ENCODE measurements around the gene CFAP100. TPM values are rescaled to one million over a fixed set of nuclear protein-coding genes. Genes with fewer than 3 reads are reported as not detected.

Gene CFAP100
- total and polyA plus RNA-seq, 2 of the 4 experiments (the other 2 are of a cell fraction): not detected

DNA sequence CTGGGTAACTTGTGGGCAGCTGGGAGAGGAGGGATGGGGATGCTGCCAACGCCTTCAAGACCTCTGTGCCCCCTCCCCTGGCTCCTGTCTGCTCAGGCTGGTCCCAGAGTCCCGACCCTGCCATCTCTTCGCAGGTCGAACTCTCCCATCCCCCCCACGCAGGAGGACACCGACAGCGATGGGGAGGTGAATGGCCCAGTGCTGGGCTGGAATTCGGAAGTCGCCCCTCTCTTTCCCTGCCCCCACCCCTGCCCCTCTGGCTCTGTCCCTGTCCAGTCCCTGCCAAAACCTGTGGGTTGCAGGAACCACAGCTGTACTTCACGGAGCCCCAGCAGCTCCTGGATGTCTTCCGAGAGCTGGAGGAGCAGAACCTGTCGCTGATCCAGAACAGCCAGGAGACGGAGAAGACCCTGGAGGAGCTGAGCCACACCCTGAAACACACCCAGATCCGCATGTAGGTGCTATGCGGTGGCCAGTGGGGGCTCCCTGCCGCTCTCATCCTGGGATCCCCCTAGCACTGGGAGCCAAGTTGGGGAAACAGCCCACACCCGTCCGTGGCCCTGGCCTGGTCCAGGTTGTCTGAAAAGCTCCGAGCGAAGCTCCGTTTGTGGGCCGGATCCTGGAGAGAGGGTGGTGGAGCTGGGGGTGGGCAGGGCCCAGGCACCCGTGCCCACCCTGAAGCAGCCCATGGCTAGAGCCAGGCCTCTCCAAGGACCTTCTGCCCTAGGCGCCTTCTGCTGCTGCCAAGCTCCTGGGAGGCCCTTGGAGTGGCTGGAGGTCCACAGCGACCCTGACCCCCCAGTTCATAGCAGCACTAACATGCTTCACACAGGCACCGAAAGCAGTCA is 28.7 kb downstream of the CFAP100 start (continued):
- TF ChIP-seq, protein P1, sequence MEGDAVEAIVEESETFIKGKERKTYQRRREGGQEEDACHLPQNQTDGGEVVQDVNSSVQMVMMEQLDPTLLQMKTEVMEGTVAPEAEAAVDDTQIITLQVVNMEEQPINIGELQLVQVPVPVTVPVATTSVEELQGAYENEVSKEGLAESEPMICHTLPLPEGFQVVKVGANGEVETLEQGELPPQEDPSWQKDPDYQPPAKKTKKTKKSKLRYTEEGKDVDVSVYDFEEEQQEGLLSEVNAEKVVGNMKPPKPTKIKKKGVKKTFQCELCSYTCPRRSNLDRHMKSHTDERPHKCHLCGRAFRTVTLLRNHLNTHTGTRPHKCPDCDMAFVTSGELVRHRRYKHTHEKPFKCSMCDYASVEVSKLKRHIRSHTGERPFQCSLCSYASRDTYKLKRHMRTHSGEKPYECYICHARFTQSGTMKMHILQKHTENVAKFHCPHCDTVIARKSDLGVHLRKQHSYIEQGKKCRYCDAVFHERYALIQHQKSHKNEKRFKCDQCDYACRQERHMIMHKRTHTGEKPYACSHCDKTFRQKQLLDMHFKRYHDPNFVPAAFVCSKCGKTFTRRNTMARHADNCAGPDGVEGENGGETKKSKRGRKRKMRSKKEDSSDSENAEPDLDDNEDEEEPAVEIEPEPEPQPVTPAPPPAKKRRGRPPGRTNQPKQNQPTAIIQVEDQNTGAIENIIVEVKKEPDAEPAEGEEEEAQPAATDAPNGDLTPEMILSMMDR (conservative IDR thresholded peaks at IDR 0.05; ENCODE audit: low read depth, low read length): no peak

DNA sequence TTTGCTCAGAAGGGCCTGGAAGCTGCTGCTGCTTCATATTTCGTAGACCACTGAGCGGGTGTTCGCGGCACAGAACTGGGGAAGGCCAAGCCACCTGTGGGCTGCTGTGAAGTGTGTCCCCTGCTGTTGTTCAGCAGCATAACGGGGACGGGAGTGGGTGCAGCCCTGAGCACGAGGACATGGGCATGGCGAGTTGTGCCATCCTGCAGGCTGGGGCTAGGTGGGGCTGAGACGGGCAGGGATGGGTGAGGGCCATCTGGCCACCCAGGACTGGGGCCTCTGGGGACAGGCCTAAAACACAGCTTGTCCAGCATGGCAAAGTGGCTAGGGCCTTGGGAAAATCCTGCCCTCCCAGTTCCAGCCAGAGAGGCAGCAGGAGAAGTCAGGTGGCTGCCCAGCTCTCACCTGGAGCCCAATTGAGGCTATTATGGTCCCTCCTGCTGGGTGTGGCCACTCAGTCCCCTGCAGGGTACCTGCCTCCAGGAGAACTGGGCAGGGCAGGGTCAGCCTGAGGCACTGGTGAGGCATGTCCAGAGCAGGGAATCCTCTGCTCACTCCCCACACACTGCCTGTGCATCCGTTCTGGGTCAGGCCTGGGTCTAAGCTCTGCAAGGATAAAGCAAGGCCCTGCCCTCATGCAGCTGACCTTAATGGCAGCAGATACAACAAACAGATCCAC is 29.5 kb downstream of the CFAP100 start:
- no TSS peak for BruUV-seq (replicated peaks)
- Histone ChIP-seq H4K5ac (ENCODE audit: low read depth, low read length) (no peak overlapping the region), H3K27ac (ENCODE audit: insufficient read depth, low read length) (no peak overlapping the region), H3K9me3 (ENCODE audit: control insufficient read depth, insufficient read depth, low read length) (peaks cover 6% of the 10 kb centered on the region), H3K4me3 (ENCODE audit: insufficient read depth, low read depth, low read length) (no peak overlapping the region), H2BK20ac (ENCODE audit: low read depth, low read length) (no peak overlapping the region), H4K8ac (ENCODE audit: low read depth in 2 of 2, low read length in 2 of 2) (no peak overlapping the region), H3K14ac (replicated peaks; ENCODE audit: low read depth, low read length) (no peak overlapping the region), H3K27me3 (ENCODE audit: control insufficient read depth, insufficient read depth, low read length) (peaks cover 2% of the 10 kb centered on the region; the same call in 1 of the 2 replicates), H4K20me1 (ENCODE audit: insufficient read depth, low read length) (no peaks in the 10 kb centered on the region), H4K91ac (ENCODE audit: insufficient read depth, low read depth, low read length) (no peak overlapping the region), H2AK9ac (replicated peaks; ENCODE audit: low read depth, low read length, poor library complexity) (no peak overlapping the region), H2AK5ac (ENCODE audit: low read depth, low read length) (no peak overlapping the region), H3K4ac (ENCODE audit: low read depth, low read length) (no peak overlapping the region), H3K56ac (ENCODE audit: extremely low read depth, insufficient read depth, low read length) (no peak overlapping the region), H2BK120ac (ENCODE audit: low read depth, low read length) (no peak overlapping the region), H3K9me1 (ENCODE audit: insufficient read depth, low read length) (no peaks in the 10 kb centered on the region), H3K4me2 (ENCODE audit: low read depth, low read length) (no peak overlapping the region), H3K36me3 (ENCODE audit: control insufficient read depth, insufficient read depth, low read length) (no peaks in the 10 kb centered on the region), H2BK5ac (ENCODE audit: low read depth, low read length, poor library complexity, severe bottlenecking) (no peak overlapping the region), H2AFZ (replicated peaks; ENCODE audit: low read length, poor library complexity) (no peak overlapping the region), H3K23ac (ENCODE audit: low read depth, low read length) (no peak overlapping the region), H2BK15ac (ENCODE audit: low read depth, low read length) (no peak overlapping the region), H3K9ac (ENCODE audit: low read depth, low read length) (no peak overlapping the region), H3K79me1 (ENCODE audit: low read depth in 1 of 2, low read length in 2 of 2) (no peaks in the 10 kb centered on the region), H3K18ac (ENCODE audit: low read depth, low read length) (no peak overlapping the region), H3K4me1 (ENCODE audit: control insufficient read depth, insufficient read depth, low read length) (no peaks in the 10 kb centered on the region; the same call in 1 of the 2 replicates)
- in situ Hi-C loops (cut with MboI; ENCODE audit: low sequenced_read_pairs): no loop called here
- intact Hi-C loops (cut with micrococcal nuclease): no loop called here
- ChIA-PET POLR2A (ENCODE audit: unreplicated experiment) (no interaction called here), CTCF (interaction anchor here (0.5 kb wide), 1 partner anchor 309 kb away, joined by 3 read pairs; no protein-coding TSS in a partner anchor)
- dilution Hi-C loops (cut with HindIII; ENCODE audit: low sequenced_read_pairs, unreplicated experiment): no loop called here
- no peak for ATAC-seq (ENCODE audit: low read depth)
- WGBS, 2 experiments (ENCODE audit: extremely low coverage in 2 of 2, insufficient read length in 1 of 2): 84% methylated on average over 8 of the region's 10 CpGs; no CpG with 5 or more reads in 1 of the 2 experiments
- no peak for DNase-seq
- TF ChIP-seq FOS (IDR thresholded peaks at IDR 0.05; ENCODE audit: low read depth, low read length) (no peak), BHLHE40 (IDR thresholded peaks at IDR 0.05; ENCODE audit: low read depth, low read length) (no peak), NFE2L2 (IDR thresholded peaks at IDR 0.05; ENCODE audit: low read depth, low read length) (no peak), RCOR1 (IDR thresholded peaks at IDR 0.05; ENCODE audit: insufficient replicate concordance, low read length) (no peak), MAZ (IDR thresholded peaks at IDR 0.05; ENCODE audit: borderline replicate concordance, low read depth, low read length) (no peak), RAD21 (IDR thresholded peaks at IDR 0.05; ENCODE audit: low read length) (no peak), MXI1 (IDR thresholded peaks at IDR 0.05; ENCODE audit: borderline replicate concordance, low read depth, low read length) (no peak)
- TF ChIP-seq, protein P2, sequence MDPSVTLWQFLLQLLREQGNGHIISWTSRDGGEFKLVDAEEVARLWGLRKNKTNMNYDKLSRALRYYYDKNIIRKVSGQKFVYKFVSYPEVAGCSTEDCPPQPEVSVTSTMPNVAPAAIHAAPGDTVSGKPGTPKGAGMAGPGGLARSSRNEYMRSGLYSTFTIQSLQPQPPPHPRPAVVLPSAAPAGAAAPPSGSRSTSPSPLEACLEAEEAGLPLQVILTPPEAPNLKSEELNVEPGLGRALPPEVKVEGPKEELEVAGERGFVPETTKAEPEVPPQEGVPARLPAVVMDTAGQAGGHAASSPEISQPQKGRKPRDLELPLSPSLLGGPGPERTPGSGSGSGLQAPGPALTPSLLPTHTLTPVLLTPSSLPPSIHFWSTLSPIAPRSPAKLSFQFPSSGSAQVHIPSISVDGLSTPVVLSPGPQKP (IDR thresholded peaks at IDR 0.05; ENCODE audit: borderline replicate concordance, low read depth, low read length): no peak
